H9 (cell line): Measurements from ENCODE around the gene AMBRA1. TPM values are rescaled to one million over a fixed set of nuclear protein-coding genes. Genes with fewer than 3 reads are reported as not detected.

Experiments used
- DNase-seq: peaks from one replicate; pipeline ENCODE4 v3.0.0-alpha.2; 2017
- H2AFZ ChIP-seq: one replicate; pipeline ENCODE4 v1.6.1; 2013; ENCODE audit warnings: mild to moderate bottlenecking, low read length, control low read depth, moderate library complexity
- H2AK5ac ChIP-seq: 2 replicates; pipeline ENCODE4 v1.6.1; 2013; ENCODE audit warnings: low read length, control low read depth, mixed read lengths; ENCODE audit not compliant: insufficient read length
- H2BK120ac ChIP-seq: one replicate; pipeline ENCODE4 v1.6.1; 2013; ENCODE audit warnings: low read depth, mild to moderate bottlenecking, low read length, control low read depth, inconsistent platforms; ENCODE audit not compliant: poor library complexity, severe bottlenecking
- H2BK12ac ChIP-seq: 2 replicates; pipeline ENCODE4 v1.6.1; 2013; ENCODE audit warnings: low read length, control low read depth, mixed read lengths, low read depth; ENCODE audit not compliant: insufficient read length
- H2BK15ac ChIP-seq: 2 replicates; pipeline ENCODE4 v1.6.1; 2013; ENCODE audit warnings: low read depth, low read length, control low read depth
- H2BK20ac ChIP-seq: one replicate; pipeline ENCODE4 v1.6.1; 2013; ENCODE audit warnings: low read depth, mild to moderate bottlenecking, low read length, control low read depth, inconsistent platforms; ENCODE audit not compliant: poor library complexity, severe bottlenecking
- H2BK5ac ChIP-seq: 2 replicates; pipeline ENCODE4 v1.6.1; 2013; ENCODE audit warnings: low read length, control low read depth, mixed read lengths; ENCODE audit not compliant: insufficient read length
- H3K14ac ChIP-seq: 2 replicates; pipeline ENCODE4 v1.6.1; 2013; ENCODE audit warnings: low read length, control low read depth; ENCODE audit not compliant: insufficient read depth
- H3K18ac ChIP-seq: 2 replicates; pipeline ENCODE4 v1.6.1; 2013; ENCODE audit warnings: low read depth, mild to moderate bottlenecking, mixed read lengths, low read length, control low read depth; ENCODE audit not compliant: insufficient read length
- H3K23ac ChIP-seq: 2 replicates; pipeline ENCODE4 v1.6.1; 2013; ENCODE audit warnings: low read length, control low read depth, mixed read lengths, low read depth; ENCODE audit not compliant: insufficient read length
- H3K23me2 ChIP-seq: 2 replicates; pipeline ENCODE4 v1.6.1; 2013; ENCODE audit warnings: low read depth, mild to moderate bottlenecking, mixed read lengths, low read length, control low read depth; ENCODE audit not compliant: insufficient read length, poor library complexity, severe bottlenecking
- H3K27ac ChIP-seq: 2 replicates; pipeline ENCODE4 v1.5.1; 2013; ENCODE audit warnings: low read length, control low read depth, mixed read lengths, low read depth; ENCODE audit not compliant: insufficient read length
- H3K27me3 ChIP-seq: 2 replicates; pipeline ENCODE4 v1.6.1; 2013; ENCODE audit warnings: low read length, control low read depth, inconsistent platforms; ENCODE audit not compliant: insufficient read depth
- H3K4ac ChIP-seq: 2 replicates; pipeline ENCODE4 v1.6.1; 2013; ENCODE audit warnings: low read depth, mild to moderate bottlenecking, control low read depth, inconsistent platforms, low read length, moderate library complexity
- H3K4me1 ChIP-seq: 2 replicates; pipeline ENCODE4 v1.6.1; 2013; ENCODE audit warnings: low read length, control low read depth, inconsistent platforms; ENCODE audit not compliant: insufficient read depth
- H3K4me2 ChIP-seq: 2 replicates; pipeline ENCODE4 v1.6.1; 2013; ENCODE audit warnings: low read length, control low read depth, mixed read lengths; ENCODE audit not compliant: insufficient read length, insufficient read depth
- H3K56ac ChIP-seq: 2 replicates; pipeline ENCODE4 v1.6.1; 2013; ENCODE audit warnings: low read depth, mild to moderate bottlenecking, mixed read lengths, low read length, control low read depth; ENCODE audit not compliant: insufficient read length
- H3K79me1 ChIP-seq: 2 replicates; pipeline ENCODE4 v1.6.1; 2013; ENCODE audit warnings: low read depth, mild to moderate bottlenecking, moderate library complexity, low read length, control low read depth, inconsistent platforms; ENCODE audit not compliant: insufficient read depth, poor library complexity, severe bottlenecking
- H3K79me2 ChIP-seq: 2 replicates; pipeline ENCODE4 v1.6.1; 2013; ENCODE audit warnings: low read length, control low read depth, inconsistent platforms; ENCODE audit not compliant: insufficient read depth
- H3K9ac ChIP-seq: 2 replicates; pipeline ENCODE4 v1.6.1; 2013; ENCODE audit warnings: low read length, control low read depth, mixed read lengths; ENCODE audit not compliant: insufficient read length; ENCODE audit errors: extremely low read depth
- H3K9me3 ChIP-seq: one replicate; pipeline ENCODE4 v1.6.1; 2013; ENCODE audit warnings: low read depth, low read length, inconsistent platforms; ENCODE audit not compliant: control insufficient read depth
- H3T11ph ChIP-seq: one replicate; pipeline ENCODE4 v1.6.1; 2013; ENCODE audit warnings: mild to moderate bottlenecking, low read length, control low read depth, inconsistent platforms
- H4K20me1 ChIP-seq: one replicate; pipeline ENCODE4 v1.6.1; 2013; ENCODE audit not compliant: control insufficient read depth, insufficient read length, insufficient read depth
- H4K5ac ChIP-seq: 2 replicates; pipeline ENCODE4 v1.6.1; 2013; ENCODE audit warnings: low read depth, mild to moderate bottlenecking, mixed read lengths, low read length, control low read depth; ENCODE audit not compliant: insufficient read length
- H4K8ac ChIP-seq: replicated peaks from 2 replicates; pipeline ENCODE4 v1.6.1; 2013; ENCODE audit warnings: low read length, control low read depth, mixed read lengths, low read depth; ENCODE audit not compliant: insufficient read length
- H4K91ac ChIP-seq: 2 replicates; pipeline ENCODE4 v1.6.1; 2013; ENCODE audit warnings: low read depth, mild to moderate bottlenecking, moderate library complexity, mixed read lengths, low read length, control low read depth; ENCODE audit not compliant: insufficient read length
- H3K27ac Mint-ChIP-seq, 3 experiments: 2 replicates in 2 of 3; 3 replicates in 1 of 3; pipeline ENCODE4 v1.8.0; 2020 to 2021; ENCODE audit warnings: mixed read lengths in 3 of 3, mild to moderate bottlenecking in 1 of 3, moderate library complexity in 1 of 3
- H3K27me3 Mint-ChIP-seq: 2 replicates; pipeline ENCODE4 v1.8.0; 2021; ENCODE audit warnings: low read depth, mild to moderate bottlenecking, moderate library complexity, mixed read lengths
- H3K36me3 Mint-ChIP-seq, 3 experiments: 2 replicates in 2 of 3; 3 replicates in 1 of 3; pipeline ENCODE4 v1.8.0; 2020 to 2021; ENCODE audit warnings: low read depth in 3 of 3, mixed read lengths in 3 of 3; ENCODE audit not compliant: insufficient read depth in 1 of 3
- H3K4me1 Mint-ChIP-seq, 2 experiments: 2 replicates each; pipeline ENCODE4 v1.8.0; 2020; ENCODE audit warnings: mixed read lengths in 2 of 2
- H3K4me3 Mint-ChIP-seq, 2 experiments: 2 replicates in 1 of 2; 3 replicates in 1 of 2; pipeline ENCODE4 v1.8.0; 2020 to 2021; ENCODE audit warnings: mild to moderate bottlenecking in 2 of 2, mixed read lengths in 2 of 2, moderate library complexity in 1 of 2
- H3K9me3 Mint-ChIP-seq, 2 experiments: 2 replicates in 1 of 2; 3 replicates in 1 of 2; pipeline ENCODE4 v1.8.0; 2020; ENCODE audit warnings: mild to moderate bottlenecking in 2 of 2, mixed read lengths in 2 of 2, moderate library complexity in 1 of 2
- WGBS: extraction: QIAGEN DNeasy Blood & Tissue Kit; methylation state at CpG from one replicate; pipeline ENCODE4 v1.1.7; 2013; ENCODE audit warnings: missing lambda C conversion rate, low lambda C conversion rate, mixed read lengths; ENCODE audit not compliant: insufficient read length; ENCODE audit errors: extremely low coverage; 5-methylcytosine and 5-hydroxymethylcytosine counted together
- total RNA-seq: library from RNA; stranded (reverse); gene quantifications from 2 replicates; pipeline ENCODE4 v1.2.1, GENCODE V29; 2021
- TF ChIP-seq, protein P1 (sequence below): fragments of 200-600 bp; sonication (generic); conservative IDR thresholded peaks from 3 replicates; pipeline ENCODE4 v1.8.0; 2021; ENCODE audit warnings: antibody characterized with exemption, mild to moderate bottlenecking

Gene AMBRA1
- total RNA-seq, 1 experiment from 2014 or later = 37.5 TPM

DNA sequence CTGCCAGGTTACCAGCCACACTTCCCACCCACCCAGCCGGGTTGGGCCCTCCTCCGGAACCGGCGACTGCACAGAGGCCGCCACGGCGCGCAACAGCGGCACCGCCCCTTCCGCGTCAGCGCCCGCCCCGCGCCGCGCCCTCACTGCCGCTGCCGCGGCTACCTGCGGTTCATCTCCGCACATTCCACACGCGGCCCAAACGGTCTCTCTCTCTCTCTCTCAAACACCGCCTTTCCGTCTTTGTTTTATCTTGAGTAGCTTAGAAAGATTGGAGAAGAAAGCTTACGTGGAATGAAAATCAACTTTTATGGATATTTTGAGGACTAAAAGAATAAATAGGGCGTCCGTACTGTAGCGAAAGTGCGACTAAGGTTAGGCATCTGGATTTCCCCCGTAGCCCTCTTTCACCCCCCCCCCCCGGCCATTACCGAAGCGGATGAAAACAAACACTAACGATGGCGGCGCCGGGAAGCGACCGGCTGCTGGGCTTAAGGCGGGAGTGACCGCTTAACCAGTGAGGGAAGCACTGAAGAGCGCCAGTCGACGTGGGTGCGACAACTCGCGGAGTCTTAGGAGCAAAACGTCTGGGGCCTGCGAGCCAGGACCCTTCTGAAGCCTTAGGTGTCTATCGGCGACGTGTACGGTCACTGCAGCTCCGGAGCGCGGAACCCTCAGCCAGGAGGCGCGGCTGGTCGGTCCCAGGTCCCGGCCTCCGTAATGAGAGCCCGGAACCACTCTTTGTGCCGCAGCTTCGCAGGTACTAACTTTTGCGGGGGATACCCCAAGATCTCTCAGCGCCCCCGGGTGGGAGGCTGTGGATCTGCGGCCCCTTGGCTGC is 23.5 kb upstream of the AMBRA1 start, which contains the start of the genes ATG13 and HARBI1:
ATG13 (plus strand) TSS at position 420 of the 838 bp plus-strand sequence. CDS start 26,739 bp downstream, outside the sequence.
HARBI1 (minus strand) TSS at position 94 of the 838 bp plus-strand sequence. CDS start 990 bp downstream, outside the sequence.
- Histone ChIP-seq H2BK120ac (peak within 1 kb of the TSS; percentile 96), H2BK15ac (no peak within 1 kb of the TSS), H3K9me3 (no peaks in the 10 kb centered on the region), H3K79me2 (peaks cover 7% of the 10 kb centered on the region; the same call in 1 of the 2 replicates), H2BK12ac (peak within 1 kb of the TSS; percentile 12), H3K4me1 (no peaks in the 10 kb centered on the region), H3K23ac (no peak within 1 kb of the TSS), H2AFZ (no peak within 1 kb of the TSS), H3K4ac (peak within 1 kb of the TSS; percentile 79; the same call in 1 of the 2 replicates), H4K5ac (peak within 1 kb of the TSS; percentile 96), H4K8ac (no peak within 1 kb of the TSS), H3T11ph (no peak within 1 kb of the TSS), H3K27ac (peak within 1 kb of the TSS; percentile 81), H3K56ac (peak within 1 kb of the TSS; percentile 31), H3K23me2 (peaks cover 10% of the 10 kb centered on the region), H2BK20ac (no peak within 1 kb of the TSS), H2AK5ac (no peak within 1 kb of the TSS), H3K79me1 (no peaks in the 10 kb centered on the region), H3K14ac (peak within 1 kb of the TSS; percentile 100), H3K4me2 (peak within 1 kb of the TSS; percentile 86), H3K18ac (peak within 1 kb of the TSS; percentile 98), H2BK5ac (peak within 1 kb of the TSS; percentile 89), H3K27me3 (no peaks in the 10 kb centered on the region; the same call in 1 of the 2 replicates), H3K9ac (peak within 1 kb of the TSS; percentile 100), H4K20me1 (no peaks in the 10 kb centered on the region), H4K91ac (peak within 1 kb of the TSS; percentile 87)
- no peaks in the 10 kb centered on the region for H3K27me3 Mint-ChIP-seq
- no peaks in the 10 kb centered on the region for H3K9me3 Mint-ChIP-seq
- TF ChIP-seq, protein P1, sequence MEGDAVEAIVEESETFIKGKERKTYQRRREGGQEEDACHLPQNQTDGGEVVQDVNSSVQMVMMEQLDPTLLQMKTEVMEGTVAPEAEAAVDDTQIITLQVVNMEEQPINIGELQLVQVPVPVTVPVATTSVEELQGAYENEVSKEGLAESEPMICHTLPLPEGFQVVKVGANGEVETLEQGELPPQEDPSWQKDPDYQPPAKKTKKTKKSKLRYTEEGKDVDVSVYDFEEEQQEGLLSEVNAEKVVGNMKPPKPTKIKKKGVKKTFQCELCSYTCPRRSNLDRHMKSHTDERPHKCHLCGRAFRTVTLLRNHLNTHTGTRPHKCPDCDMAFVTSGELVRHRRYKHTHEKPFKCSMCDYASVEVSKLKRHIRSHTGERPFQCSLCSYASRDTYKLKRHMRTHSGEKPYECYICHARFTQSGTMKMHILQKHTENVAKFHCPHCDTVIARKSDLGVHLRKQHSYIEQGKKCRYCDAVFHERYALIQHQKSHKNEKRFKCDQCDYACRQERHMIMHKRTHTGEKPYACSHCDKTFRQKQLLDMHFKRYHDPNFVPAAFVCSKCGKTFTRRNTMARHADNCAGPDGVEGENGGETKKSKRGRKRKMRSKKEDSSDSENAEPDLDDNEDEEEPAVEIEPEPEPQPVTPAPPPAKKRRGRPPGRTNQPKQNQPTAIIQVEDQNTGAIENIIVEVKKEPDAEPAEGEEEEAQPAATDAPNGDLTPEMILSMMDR = peak; percentile 69
- peak within 1 kb of the TSS; percentile 90 to 92 for H3K4me3 Mint-ChIP-seq
- H3K27ac Mint-ChIP-seq = peak within 1 kb of the TSS; percentile 100
- H3K36me3 Mint-ChIP-seq = peaks cover 3 to 15% (median 13%) of the 10 kb centered on the region in 3 experiments; a peak in 6 of 7 replicates
- peaks cover 22 to 23% of the 10 kb centered on the region in 2 experiments for H3K4me1 Mint-ChIP-seq
- no CpG with 5 or more reads among the region's 72 CpGs for WGBS
- peak; percentile 91 for DNase-seq
